Measurements from ENCODE around the gene CORO1C. TPM values are rescaled to one million over a fixed set of nuclear protein-coding genes. Genes with fewer than 3 reads are reported as not detected.
A peak's percentile ranks its signal among the peaks of the same experiment; 100 is the strongest.

CORO1C gene
- total RNA-seq, 1 experiment from 2014 or later: 139 TPM

DNA sequence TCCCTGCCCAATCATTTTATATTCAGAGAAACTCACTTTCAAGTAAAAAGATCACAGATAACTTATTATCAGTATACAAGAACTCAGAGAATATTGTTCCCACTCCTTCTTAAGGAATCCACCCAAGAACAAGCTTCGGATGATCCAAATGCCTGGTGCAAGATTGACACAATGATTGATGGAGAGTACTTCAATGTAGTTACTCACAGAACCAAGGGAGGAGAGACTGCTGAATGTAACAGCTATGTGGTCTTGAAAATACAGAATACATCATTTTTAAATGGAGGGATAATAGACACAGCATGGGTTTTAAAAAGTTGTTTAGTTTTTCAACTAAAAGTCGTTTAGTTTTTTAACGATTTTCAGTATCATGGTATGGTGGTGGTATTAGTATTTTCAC lies 59.3 kb downstream of the CORO1C start:
- Histone ChIP-seq H3K79me2 (ENCODE audit: low read depth) (peaks cover 8% of the 10 kb centered on the region; the same call in 1 of the 2 replicates), H3K36me3 (ENCODE audit: low read depth) (no peaks in the 10 kb centered on the region; the same call in 1 of the 2 replicates), H3K27me3 (ENCODE audit: insufficient read depth, low read depth) (no peaks in the 10 kb centered on the region), H3K9me2 (ENCODE audit: insufficient read depth) (no peaks in the 10 kb centered on the region), H4K20me1 (ENCODE audit: insufficient read depth) (peaks cover 4% of the 10 kb centered on the region; the same call in 1 of the 2 replicates), H3K9me3 (ENCODE audit: insufficient read depth, low read depth) (no peaks in the 10 kb centered on the region), H3F3A (ENCODE audit: insufficient read depth, low read depth) (peaks cover 15% of the 10 kb centered on the region), H3K4me2 (no peak overlapping the region), H3K4me3 (no peak overlapping the region), H2AFZ (no peak overlapping the region), H3K4me1 (replicated peaks; ENCODE audit: insufficient read depth) (no peaks in the 10 kb centered on the region), H3K27ac (no peak overlapping the region)
- TF ChIP-seq EZH2 (IDR thresholded peaks at IDR 0.05; ENCODE audit: low read depth): no peak
- TF ChIP-seq, protein P1, sequence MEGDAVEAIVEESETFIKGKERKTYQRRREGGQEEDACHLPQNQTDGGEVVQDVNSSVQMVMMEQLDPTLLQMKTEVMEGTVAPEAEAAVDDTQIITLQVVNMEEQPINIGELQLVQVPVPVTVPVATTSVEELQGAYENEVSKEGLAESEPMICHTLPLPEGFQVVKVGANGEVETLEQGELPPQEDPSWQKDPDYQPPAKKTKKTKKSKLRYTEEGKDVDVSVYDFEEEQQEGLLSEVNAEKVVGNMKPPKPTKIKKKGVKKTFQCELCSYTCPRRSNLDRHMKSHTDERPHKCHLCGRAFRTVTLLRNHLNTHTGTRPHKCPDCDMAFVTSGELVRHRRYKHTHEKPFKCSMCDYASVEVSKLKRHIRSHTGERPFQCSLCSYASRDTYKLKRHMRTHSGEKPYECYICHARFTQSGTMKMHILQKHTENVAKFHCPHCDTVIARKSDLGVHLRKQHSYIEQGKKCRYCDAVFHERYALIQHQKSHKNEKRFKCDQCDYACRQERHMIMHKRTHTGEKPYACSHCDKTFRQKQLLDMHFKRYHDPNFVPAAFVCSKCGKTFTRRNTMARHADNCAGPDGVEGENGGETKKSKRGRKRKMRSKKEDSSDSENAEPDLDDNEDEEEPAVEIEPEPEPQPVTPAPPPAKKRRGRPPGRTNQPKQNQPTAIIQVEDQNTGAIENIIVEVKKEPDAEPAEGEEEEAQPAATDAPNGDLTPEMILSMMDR (conservative IDR thresholded peaks at IDR 0.05): no peak
- no TSS peak for BruUV-seq (replicated peaks)
- ChIA-PET CTCF (no interaction called here), POLR2A (ENCODE audit: unreplicated experiment) (interaction anchor here (0.6 kb wide), 1 partner anchor 73 kb away, joined by 5 read pairs; no protein-coding TSS in a partner anchor)
- intact Hi-C loops (cut with micrococcal nuclease; ENCODE audit: unreplicated experiment): no loop called here
- DNase-seq: no peak

DNA sequence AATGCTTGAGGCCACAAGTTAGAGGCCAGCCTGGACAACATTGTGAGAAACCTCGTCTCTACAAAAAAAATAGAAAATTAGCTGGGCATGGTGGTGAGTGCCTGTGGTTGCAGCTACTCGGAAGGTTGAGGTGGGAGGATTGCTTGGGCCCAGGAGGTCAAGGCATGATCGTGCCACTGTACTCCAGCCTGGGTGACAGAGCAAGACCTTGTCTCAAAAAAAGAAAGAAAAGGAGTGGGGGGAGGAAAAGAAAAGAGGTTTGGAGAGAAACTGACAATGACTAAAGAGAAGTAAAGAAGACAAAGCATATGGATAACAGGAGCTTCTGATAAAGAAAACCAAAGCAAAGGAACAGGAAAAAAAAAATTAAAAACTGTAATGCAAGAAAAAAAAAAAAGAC lies 60.2 kb downstream of the CORO1C start:
- no peaks in the 10 kb centered on the region for H3K9me2 ChIP-seq (ENCODE audit: insufficient read depth)
- no peak overlapping the region for H2AFZ ChIP-seq
- no peaks in the 10 kb centered on the region for H3K27me3 ChIP-seq (ENCODE audit: insufficient read depth, low read depth)
- BruUV-seq (replicated peaks): no TSS peak
- intact Hi-C loops (cut with micrococcal nuclease; ENCODE audit: unreplicated experiment): no loop called here
- POLR2A ChIA-PET (ENCODE audit: unreplicated experiment): interaction anchor here (0.6 kb wide), 1 partner anchor 61 kb away, joined by 3 read pairs; no protein-coding TSS in a partner anchor
- DNase-seq: no peak
- no peaks in the 10 kb centered on the region for H3K4me1 ChIP-seq (replicated peaks; ENCODE audit: insufficient read depth)
- peaks cover 4% of the 10 kb centered on the region; the same call in 1 of the 2 replicates for H4K20me1 ChIP-seq (ENCODE audit: insufficient read depth)
- H3K4me2 ChIP-seq: no peak overlapping the region
- TF ChIP-seq EZH2 (IDR thresholded peaks at IDR 0.05; ENCODE audit: low read depth): no peak
- TF ChIP-seq, protein P1 (conservative IDR thresholded peaks at IDR 0.05): no peak
- H3K4me3 ChIP-seq: no peak overlapping the region
- CTCF ChIA-PET: no interaction called here
- peaks cover 8% of the 10 kb centered on the region; the same call in 1 of the 2 replicates for H3K79me2 ChIP-seq (ENCODE audit: low read depth)
- no peaks in the 10 kb centered on the region; the same call in 1 of the 2 replicates for H3K36me3 ChIP-seq (ENCODE audit: low read depth)
- H3K9me3 ChIP-seq (ENCODE audit: insufficient read depth, low read depth): no peaks in the 10 kb centered on the region
- peaks cover 12% of the 10 kb centered on the region for H3F3A ChIP-seq (ENCODE audit: insufficient read depth, low read depth)
- no peak overlapping the region for H3K27ac ChIP-seq

DNA sequence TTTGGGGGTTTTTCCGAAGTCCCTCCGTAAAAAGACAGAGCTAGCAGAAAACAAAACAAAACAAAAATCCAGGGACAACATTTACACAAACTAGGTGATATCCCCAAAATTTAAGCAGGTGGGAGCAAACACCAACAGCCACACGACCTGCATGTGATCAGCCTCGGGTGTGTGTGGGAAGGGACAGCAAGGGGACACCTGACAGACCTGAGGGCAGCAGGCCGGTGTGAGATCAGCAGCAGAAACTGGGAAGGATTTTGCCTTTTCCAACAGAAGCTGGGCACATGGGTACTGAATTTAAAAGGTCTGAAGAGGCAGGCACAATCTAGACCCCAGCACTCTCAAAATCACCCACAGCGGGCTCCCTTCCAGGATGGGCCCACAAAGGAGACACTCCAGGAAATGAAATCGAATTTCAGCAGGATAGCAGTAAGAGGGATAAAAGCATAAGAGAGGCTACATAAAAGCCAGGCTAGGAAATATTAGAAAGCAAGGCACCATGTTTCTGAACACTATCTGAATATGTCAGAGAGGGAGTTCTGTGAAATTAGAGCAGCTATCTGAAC lies 61.2 kb downstream of the CORO1C start:
- no peaks in the 10 kb centered on the region; the same call in 1 of the 2 replicates for H3K36me3 ChIP-seq (ENCODE audit: low read depth)
- H3K4me3 ChIP-seq: no peak overlapping the region
- H3K4me2 ChIP-seq: no peak overlapping the region
- no peaks in the 10 kb centered on the region for H3K9me3 ChIP-seq (ENCODE audit: insufficient read depth, low read depth)
- 0 out of 2 replicates have a peak overlapping the region, but pooled peaks have one; percentile 11 for H3K27ac ChIP-seq
- no peak for DNase-seq
- no peaks in the 10 kb centered on the region for H3K4me1 ChIP-seq (replicated peaks; ENCODE audit: insufficient read depth)
- ChIA-PET POLR2A (ENCODE audit: unreplicated experiment) (no interaction called here), CTCF (no interaction called here)
- H3K27me3 ChIP-seq (ENCODE audit: insufficient read depth, low read depth): no peaks in the 10 kb centered on the region
- H3K9me2 ChIP-seq (ENCODE audit: insufficient read depth): no peaks in the 10 kb centered on the region
- no TSS peak for BruUV-seq (replicated peaks)
- H2AFZ ChIP-seq: no peak overlapping the region
- intact Hi-C loops (cut with micrococcal nuclease; ENCODE audit: unreplicated experiment): no loop called here
- peaks cover 4% of the 10 kb centered on the region; the same call in 1 of the 2 replicates for H4K20me1 ChIP-seq (ENCODE audit: insufficient read depth)
- peaks cover 8% of the 10 kb centered on the region; the same call in 1 of the 2 replicates for H3K79me2 ChIP-seq (ENCODE audit: low read depth)
- TF ChIP-seq EZH2 (IDR thresholded peaks at IDR 0.05; ENCODE audit: low read depth): no peak
- TF ChIP-seq, protein P1 (conservative IDR thresholded peaks at IDR 0.05): no peak
- peaks cover 16% of the 10 kb centered on the region for H3F3A ChIP-seq (ENCODE audit: insufficient read depth, low read depth)

Data from PC-9 (cell line).